SK-N-SH treated with all-trans-retinoic acid at 6 μM for 48 hours (cell line): ENCODE data around the gene APOA4.

Experiments
- ATAC-seq: fragments of 200-7000 bp; cut with Tn5 transposase; 3 replicates; pipeline ENCODE4 v1.9.1; 2020; ENCODE audit warnings: mild to moderate bottlenecking, moderate library complexity
- ARNTL ChIP-seq: fragments of 450-650 bp; formaldehyde crosslinking; IDR thresholded peaks from 2 replicates; pipeline ENCODE4 v1.5.0; 2020; ENCODE audit warnings: low read depth, mild to moderate bottlenecking, moderate library complexity, borderline replicate concordance
- BACH2 ChIP-seq: fragments of 250-450 bp; sonication (Bioruptor Pico); IDR thresholded peaks from 2 replicates; pipeline ENCODE4 v1.9.0; 2021; ENCODE audit warnings: mild to moderate bottlenecking, borderline replicate concordance
- CSDC2 ChIP-seq: fragments of 250-450 bp; sonication (Bioruptor Pico); IDR thresholded peaks from 2 replicates; pipeline ENCODE4 v1.5.0; 2020; ENCODE audit warnings: mild to moderate bottlenecking, moderate library complexity
- GLIS3 ChIP-seq: fragments of 250-450 bp; sonication (Bioruptor Pico); IDR thresholded peaks from 2 replicates; pipeline ENCODE4 v1.5.0; 2020; ENCODE audit warnings: mild to moderate bottlenecking, moderate library complexity
- ISL1 ChIP-seq: fragments of 250-450 bp; sonication (Bioruptor Pico); IDR thresholded peaks from 2 replicates; pipeline ENCODE4 v2.1.2; 2022; ENCODE audit warnings: mild to moderate bottlenecking, moderate library complexity
- OSR1 ChIP-seq: fragments of 250-450 bp; sonication (Bioruptor Pico); IDR thresholded peaks from 2 replicates; pipeline ENCODE4 v1.8.0; 2022; ENCODE audit warnings: moderate library complexity, mild to moderate bottlenecking, inconsistent platforms
- PPARA ChIP-seq: fragments of 250-450 bp; sonication (Bioruptor Pico); IDR thresholded peaks from 2 replicates; pipeline ENCODE4 v1.5.0; 2020; ENCODE audit warnings: mild to moderate bottlenecking, borderline replicate concordance
- RARB ChIP-seq: fragments of 250-450 bp; sonication (Bioruptor Pico); IDR thresholded peaks from 2 replicates; pipeline ENCODE4 v1.8.0; 2021; ENCODE audit warnings: mild to moderate bottlenecking, moderate library complexity
- SNAI2 ChIP-seq: fragments of 250-450 bp; sonication (Bioruptor Pico); IDR thresholded peaks from 2 replicates; pipeline ENCODE4 v1.5.0; 2020; ENCODE audit warnings: mild to moderate bottlenecking, moderate library complexity
- TOX ChIP-seq: fragments of 250-450 bp; sonication (Bioruptor Pico); IDR thresholded peaks from 2 replicates; pipeline ENCODE4 v1.8.0; 2021; ENCODE audit warnings: mild to moderate bottlenecking, moderate library complexity, borderline replicate concordance
- ZC3H10 ChIP-seq: fragments of 250-450 bp; sonication (Bioruptor Pico); IDR thresholded peaks from 2 replicates; pipeline ENCODE4 v1.5.1; 2021; ENCODE audit warnings: mild to moderate bottlenecking, moderate library complexity
- ZFP3 ChIP-seq: fragments of 250-450 bp; sonication (Bioruptor Pico); IDR thresholded peaks from 2 replicates; pipeline ENCODE4 v1.5.0; 2020; ENCODE audit warnings: mild to moderate bottlenecking, moderate library complexity
- ZNF565 ChIP-seq: fragments of 450-650 bp; formaldehyde crosslinking; conservative IDR thresholded peaks from 2 replicates; pipeline ENCODE4 v1.5.0; 2020; ENCODE audit warnings: low read depth, mild to moderate bottlenecking, moderate library complexity
- ZNF70 ChIP-seq: fragments of 450-650 bp; formaldehyde crosslinking; IDR thresholded peaks from 2 replicates; pipeline ENCODE4 v1.5.0; 2020; ENCODE audit warnings: mild to moderate bottlenecking, moderate library complexity
- ZNF8 ChIP-seq: fragments of 450-650 bp; formaldehyde crosslinking; IDR thresholded peaks from 2 replicates; pipeline ENCODE4 v1.5.0; 2020; ENCODE audit warnings: mild to moderate bottlenecking, moderate library complexity
- TF ChIP-seq, protein P1 (sequence below): fragments of 250-450 bp; sonication (Bioruptor Pico); IDR thresholded peaks from 2 replicates; pipeline ENCODE4 v1.5.1; 2021; ENCODE audit warnings: mild to moderate bottlenecking, moderate library complexity
- TF ChIP-seq, protein P2 (sequence below): fragments of 250-450 bp; sonication (Bioruptor Pico); IDR thresholded peaks from 2 replicates; pipeline ENCODE4 v1.8.0; 2021; ENCODE audit warnings: low read depth, mild to moderate bottlenecking, moderate library complexity, borderline replicate concordance
- TF ChIP-seq, protein P3 (sequence below): fragments of 250-450 bp; sonication (Bioruptor Pico); IDR thresholded peaks from 2 replicates; pipeline ENCODE4 v1.8.0; 2020; ENCODE audit warnings: mild to moderate bottlenecking, moderate library complexity, borderline replicate concordance
- TF ChIP-seq, protein P4 (sequence below): fragments of 250-450 bp; sonication (Bioruptor Pico); IDR thresholded peaks from 2 replicates; pipeline ENCODE4 v1.5.1; 2020; ENCODE audit warnings: low read depth, mild to moderate bottlenecking, moderate library complexity
- TF ChIP-seq, protein P5 (sequence below): fragments of 250-450 bp; sonication (Bioruptor Pico); IDR thresholded peaks from 2 replicates; pipeline ENCODE4 v1.5.0; 2020; ENCODE audit warnings: mild to moderate bottlenecking, moderate library complexity

APOA4 gene

DNA sequence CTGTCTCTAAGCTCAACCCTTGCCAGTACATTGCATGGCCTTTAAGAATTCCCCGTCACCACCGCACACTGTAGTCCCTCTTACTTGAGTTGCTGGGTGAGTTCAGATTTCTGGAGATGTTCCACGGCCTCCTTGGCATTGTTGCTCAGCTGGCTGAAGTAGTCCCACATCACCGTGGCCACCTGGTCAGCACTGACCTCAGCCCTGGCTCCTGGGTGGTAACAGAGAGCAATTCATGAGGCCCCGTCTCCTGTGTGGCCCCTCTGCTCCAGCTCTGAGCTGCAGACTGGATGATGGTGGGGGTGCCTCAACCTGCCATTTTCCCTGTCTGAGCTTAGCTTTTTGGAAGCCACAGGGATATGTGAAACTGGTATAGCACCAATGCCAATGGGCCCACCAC lies 529 bp downstream of the APOA4 start:
- TF ChIP-seq, protein P1, sequence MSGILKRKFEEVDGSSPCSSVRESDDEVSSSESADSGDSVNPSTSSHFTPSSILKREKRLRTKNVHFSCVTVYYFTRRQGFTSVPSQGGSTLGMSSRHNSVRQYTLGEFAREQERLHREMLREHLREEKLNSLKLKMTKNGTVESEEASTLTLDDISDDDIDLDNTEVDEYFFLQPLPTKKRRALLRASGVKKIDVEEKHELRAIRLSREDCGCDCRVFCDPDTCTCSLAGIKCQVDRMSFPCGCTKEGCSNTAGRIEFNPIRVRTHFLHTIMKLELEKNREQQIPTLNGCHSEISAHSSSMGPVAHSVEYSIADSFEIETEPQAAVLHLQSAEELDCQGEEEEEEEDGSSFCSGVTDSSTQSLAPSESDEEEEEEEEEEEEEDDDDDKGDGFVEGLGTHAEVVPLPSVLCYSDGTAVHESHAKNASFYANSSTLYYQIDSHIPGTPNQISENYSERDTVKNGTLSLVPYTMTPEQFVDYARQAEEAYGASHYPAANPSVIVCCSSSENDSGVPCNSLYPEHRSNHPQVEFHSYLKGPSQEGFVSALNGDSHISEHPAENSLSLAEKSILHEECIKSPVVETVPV = no peak
- TF ChIP-seq, protein P2, sequence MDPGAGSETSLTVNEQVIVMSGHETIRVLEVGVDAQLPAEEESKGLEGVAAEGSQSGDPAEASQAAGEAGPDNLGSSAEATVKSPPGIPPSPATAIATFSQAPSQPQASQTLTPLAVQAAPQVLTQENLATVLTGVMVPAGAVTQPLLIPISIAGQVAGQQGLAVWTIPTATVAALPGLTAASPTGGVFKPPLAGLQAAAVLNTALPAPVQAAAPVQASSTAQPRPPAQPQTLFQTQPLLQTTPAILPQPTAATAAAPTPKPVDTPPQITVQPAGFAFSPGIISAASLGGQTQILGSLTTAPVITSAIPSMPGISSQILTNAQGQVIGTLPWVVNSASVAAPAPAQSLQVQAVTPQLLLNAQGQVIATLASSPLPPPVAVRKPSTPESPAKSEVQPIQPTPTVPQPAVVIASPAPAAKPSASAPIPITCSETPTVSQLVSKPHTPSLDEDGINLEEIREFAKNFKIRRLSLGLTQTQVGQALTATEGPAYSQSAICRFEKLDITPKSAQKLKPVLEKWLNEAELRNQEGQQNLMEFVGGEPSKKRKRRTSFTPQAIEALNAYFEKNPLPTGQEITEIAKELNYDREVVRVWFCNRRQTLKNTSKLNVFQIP (CRISPR knock-in tag) = no peak
- no peak for TF ChIP-seq ISL1 (CRISPR knock-in tag)
- no peak for TF ChIP-seq ZFP3
- no peak for TF ChIP-seq PPARA (CRISPR knock-in tag)
- no peak for TF ChIP-seq BACH2 (CRISPR knock-in tag)
- TF ChIP-seq OSR1 (CRISPR knock-in tag) = no peak
- no peak for TF ChIP-seq ZNF565 (CRISPR knock-in tag)
- TF ChIP-seq, protein P3, sequence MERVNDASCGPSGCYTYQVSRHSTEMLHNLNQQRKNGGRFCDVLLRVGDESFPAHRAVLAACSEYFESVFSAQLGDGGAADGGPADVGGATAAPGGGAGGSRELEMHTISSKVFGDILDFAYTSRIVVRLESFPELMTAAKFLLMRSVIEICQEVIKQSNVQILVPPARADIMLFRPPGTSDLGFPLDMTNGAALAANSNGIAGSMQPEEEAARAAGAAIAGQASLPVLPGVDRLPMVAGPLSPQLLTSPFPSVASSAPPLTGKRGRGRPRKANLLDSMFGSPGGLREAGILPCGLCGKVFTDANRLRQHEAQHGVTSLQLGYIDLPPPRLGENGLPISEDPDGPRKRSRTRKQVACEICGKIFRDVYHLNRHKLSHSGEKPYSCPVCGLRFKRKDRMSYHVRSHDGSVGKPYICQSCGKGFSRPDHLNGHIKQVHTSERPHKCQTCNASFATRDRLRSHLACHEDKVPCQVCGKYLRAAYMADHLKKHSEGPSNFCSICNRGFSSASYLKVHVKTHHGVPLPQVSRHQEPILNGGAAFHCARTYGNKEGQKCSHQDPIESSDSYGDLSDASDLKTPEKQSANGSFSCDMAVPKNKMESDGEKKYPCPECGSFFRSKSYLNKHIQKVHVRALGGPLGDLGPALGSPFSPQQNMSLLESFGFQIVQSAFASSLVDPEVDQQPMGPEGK = no peak
- TF ChIP-seq ARNTL (CRISPR knock-in tag) = no peak
- no peak for TF ChIP-seq ZC3H10
- no peak for ATAC-seq

DNA sequence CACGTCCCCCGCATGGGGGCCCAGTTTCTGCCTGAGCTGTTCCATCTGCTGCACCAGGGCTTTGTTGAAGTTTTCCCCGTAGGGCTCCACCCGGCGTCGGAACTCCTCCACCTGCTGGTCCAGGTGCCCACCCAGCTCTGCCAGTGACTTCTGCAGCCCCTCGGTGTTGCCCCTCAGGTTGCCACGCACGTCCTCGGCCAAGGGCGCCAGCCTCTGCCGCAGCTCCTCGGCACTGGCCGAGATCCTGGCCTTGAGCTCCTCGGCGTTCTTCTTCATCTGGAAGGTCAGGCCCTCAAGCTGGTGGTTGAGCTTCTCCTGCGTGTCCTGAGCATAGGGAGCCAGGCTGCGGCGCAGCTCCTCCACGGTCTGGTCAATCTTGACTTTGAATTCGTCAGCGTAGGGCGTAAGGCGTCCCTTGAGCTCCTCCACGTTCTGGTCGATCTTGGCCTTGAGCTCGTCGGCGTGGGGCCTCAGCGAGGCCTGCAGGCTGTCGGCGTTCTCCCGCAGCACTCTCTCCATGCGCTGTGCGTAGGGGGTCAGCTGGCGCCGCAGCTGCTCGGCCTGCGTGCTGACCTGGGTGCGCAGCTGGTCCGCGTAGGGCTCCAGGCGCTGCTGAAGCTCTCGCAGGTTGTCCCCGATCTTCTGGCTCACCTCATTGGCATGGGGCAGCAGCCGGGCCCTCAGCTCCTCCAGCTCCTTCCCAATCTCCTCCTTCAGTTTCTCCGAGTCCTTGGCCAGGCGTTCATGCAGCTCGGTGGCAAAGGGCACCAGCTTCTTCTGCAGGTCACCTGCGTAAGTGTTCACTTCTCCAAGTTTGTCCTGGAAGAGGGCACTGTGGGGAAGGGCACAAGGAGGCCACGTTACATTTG lies 1.8 kb downstream of the APOA4 start:
- no peak for TF ChIP-seq ZFP3
- TF ChIP-seq CSDC2 (CRISPR knock-in tag) = no peak
- no peak for TF ChIP-seq PPARA (CRISPR knock-in tag)
- no peak for TF ChIP-seq SNAI2 (CRISPR knock-in tag)
- TF ChIP-seq, protein P1 = no peak
- TF ChIP-seq GLIS3 = no peak
- no peak for TF ChIP-seq RARB
- no peak for TF ChIP-seq ZNF70
- TF ChIP-seq ZNF8 = no peak
- TF ChIP-seq, protein P4, sequence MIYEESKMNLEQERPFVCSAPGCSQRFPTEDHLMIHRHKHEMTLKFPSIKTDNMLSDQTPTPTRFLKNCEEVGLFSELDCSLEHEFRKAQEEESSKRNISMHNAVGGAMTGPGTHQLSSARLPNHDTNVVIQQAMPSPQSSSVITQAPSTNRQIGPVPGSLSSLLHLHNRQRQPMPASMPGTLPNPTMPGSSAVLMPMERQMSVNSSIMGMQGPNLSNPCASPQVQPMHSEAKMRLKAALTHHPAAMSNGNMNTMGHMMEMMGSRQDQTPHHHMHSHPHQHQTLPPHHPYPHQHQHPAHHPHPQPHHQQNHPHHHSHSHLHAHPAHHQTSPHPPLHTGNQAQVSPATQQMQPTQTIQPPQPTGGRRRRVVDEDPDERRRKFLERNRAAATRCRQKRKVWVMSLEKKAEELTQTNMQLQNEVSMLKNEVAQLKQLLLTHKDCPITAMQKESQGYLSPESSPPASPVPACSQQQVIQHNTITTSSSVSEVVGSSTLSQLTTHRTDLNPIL (CRISPR knock-in tag) = no peak
- TF ChIP-seq BACH2 (CRISPR knock-in tag) = no peak
- TF ChIP-seq ZC3H10 = no peak
- ATAC-seq = no peak; the same call in 2 of the 3 replicates

DNA sequence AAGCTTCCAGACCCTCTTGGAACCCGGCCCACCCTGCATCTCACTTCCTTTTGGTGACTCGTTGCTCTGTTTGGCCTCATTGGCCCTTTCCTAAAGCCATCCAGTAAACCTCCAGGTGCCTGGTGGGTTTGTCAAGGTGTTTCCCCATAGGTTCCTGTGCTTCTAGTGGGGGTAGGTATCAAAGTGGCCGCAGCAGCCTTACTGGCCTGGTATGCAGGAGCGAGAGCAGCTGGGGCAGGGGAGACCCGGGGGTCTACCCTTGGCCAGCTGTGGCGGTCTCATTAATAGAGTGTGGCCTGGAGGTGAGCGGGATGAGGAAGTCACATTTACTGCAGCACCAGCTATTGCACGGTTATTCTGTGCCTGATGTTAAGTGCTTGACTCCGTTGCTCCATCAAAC lies 4.1 kb downstream of the APOA4 start:
- no peak for ATAC-seq
- TF ChIP-seq CSDC2 (CRISPR knock-in tag) (no peak), ZC3H10 (no peak), TOX (CRISPR knock-in tag) (no peak), ZNF565 (CRISPR knock-in tag) (no peak), ZNF70 (no peak), SNAI2 (CRISPR knock-in tag) (no peak), ZFP3 (no peak), ZNF8 (no peak), ARNTL (CRISPR knock-in tag) (no peak), ISL1 (CRISPR knock-in tag) (no peak)
- TF ChIP-seq, protein P5, sequence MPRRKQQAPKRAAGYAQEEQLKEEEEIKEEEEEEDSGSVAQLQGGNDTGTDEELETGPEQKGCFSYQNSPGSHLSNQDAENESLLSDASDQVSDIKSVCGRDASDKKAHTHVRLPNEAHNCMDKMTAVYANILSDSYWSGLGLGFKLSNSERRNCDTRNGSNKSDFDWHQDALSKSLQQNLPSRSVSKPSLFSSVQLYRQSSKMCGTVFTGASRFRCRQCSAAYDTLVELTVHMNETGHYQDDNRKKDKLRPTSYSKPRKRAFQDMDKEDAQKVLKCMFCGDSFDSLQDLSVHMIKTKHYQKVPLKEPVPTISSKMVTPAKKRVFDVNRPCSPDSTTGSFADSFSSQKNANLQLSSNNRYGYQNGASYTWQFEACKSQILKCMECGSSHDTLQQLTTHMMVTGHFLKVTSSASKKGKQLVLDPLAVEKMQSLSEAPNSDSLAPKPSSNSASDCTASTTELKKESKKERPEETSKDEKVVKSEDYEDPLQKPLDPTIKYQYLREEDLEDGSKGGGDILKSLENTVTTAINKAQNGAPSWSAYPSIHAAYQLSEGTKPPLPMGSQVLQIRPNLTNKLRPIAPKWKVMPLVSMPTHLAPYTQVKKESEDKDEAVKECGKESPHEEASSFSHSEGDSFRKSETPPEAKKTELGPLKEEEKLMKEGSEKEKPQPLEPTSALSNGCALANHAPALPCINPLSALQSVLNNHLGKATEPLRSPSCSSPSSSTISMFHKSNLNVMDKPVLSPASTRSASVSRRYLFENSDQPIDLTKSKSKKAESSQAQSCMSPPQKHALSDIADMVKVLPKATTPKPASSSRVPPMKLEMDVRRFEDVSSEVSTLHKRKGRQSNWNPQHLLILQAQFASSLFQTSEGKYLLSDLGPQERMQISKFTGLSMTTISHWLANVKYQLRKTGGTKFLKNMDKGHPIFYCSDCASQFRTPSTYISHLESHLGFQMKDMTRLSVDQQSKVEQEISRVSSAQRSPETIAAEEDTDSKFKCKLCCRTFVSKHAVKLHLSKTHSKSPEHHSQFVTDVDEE (CRISPR knock-in tag) = no peak
- TF ChIP-seq, protein P3 = no peak
- TF ChIP-seq, protein P2 (CRISPR knock-in tag) = no peak
